HK-2 (cell line): Measurements from ENCODE around the gene ARHGEF9.

Source experiments
- DNase-seq: peaks from one replicate; pipeline ENCODE4 v3.0.0-alpha.2; 2018; ENCODE audit not compliant: unreplicated experiment

The ARHGEF9 gene

DNA sequence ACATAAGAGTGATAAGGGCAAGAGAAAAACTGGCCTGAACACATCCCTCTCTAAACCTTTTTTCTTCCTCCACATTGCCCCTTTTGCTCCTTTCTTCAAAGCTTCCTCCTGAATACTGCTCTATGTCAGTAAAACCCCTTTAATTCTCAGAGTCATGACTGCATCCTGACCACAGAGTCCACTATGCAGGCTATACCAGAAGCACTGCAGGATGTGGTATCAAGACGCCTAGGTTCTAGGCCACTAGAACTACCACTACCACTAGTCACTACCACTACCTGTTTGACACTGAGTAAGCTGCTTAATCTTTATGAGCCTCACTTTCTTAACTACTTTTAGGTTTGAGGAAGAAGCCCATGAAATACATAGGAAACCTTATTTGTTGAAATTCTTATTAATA, 38.7 kb downstream of the ARHGEF9 start:
- no peak for DNase-seq

- DNase-seq = no peak
Observed at GRCh38 chrX:63744850-63745394, 40.1 kb downstream of the ARHGEF9 start.

DNA sequence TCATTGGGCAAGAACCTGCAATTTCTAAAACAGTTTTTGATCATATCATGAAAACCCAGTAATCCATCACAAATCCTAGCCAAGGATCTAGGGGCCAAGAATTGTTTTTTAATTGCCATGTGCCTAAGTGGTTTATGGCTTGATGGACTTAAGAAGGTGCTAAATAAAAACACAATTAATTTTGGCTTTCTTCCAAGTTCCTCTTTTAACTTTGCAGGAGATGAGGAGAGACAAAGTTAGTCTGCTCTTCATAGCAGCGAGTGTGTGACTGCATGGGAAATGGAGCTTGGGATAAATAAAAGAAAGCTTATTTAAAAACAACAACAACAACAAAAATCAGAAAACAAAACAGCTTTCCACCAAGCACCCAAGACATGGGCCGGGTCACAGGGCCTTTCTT, 41.4 kb downstream of the ARHGEF9 start:
- no peak for DNase-seq

GRCh38 chrX:63740382-63740781, 44.6 kb downstream of the ARHGEF9 start:
- no peak for DNase-seq

GRCh38 chrX:63739885-63740284, 45.1 kb downstream of the ARHGEF9 start:
- DNase-seq = no peak

DNA sequence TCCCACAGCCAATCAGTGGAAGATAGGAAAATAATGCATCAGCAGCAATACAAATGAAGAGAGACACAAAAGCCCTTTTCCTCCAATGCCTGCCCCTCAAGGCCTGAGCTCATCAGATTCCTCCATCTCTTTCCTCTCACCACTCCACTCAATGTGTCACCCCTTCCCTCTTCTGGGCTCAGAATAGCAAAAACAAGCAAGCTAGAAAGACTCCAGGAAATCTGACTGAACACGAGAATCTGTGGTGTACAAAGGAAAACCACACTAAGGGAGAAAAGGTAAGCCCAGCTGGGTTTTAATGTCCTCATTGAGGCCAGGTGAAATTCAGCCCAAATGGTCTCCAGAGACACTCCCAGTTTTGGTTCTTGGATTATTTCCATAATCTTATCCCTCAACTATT, 46.3 kb downstream of the ARHGEF9 start:
- no peak for DNase-seq

- no peak for DNase-seq
Observed at GRCh38 chrX:63737131-63737921, 47.7 kb downstream of the ARHGEF9 start.

DNA sequence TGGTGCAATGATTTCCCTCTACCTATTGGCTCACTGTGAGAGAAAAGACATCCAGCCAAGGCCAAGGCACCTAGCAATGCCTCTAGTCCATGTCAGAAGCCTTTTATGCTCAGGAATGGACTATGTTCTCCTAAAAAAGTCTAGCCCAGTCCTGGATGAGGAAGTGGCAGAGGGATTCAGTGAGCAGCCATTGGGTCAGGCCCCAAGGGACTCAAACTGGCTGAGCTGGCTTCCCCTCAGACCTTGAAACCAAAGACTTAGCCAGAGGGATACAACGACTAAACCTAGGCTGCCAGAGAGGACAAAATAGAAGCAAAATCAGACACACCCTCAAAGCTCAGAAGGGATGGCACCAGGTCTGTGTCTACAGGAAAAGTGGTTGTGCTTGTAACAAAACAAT, 49.1 kb downstream of the ARHGEF9 start:
- DNase-seq = no peak

GRCh38 chrX:63720293-63720692, 64.7 kb downstream of the ARHGEF9 start:
- DNase-seq = no peak

- no peak for DNase-seq
Observed at GRCh38 chrX:63719633-63720032, 65.4 kb downstream of the ARHGEF9 start.

DNA sequence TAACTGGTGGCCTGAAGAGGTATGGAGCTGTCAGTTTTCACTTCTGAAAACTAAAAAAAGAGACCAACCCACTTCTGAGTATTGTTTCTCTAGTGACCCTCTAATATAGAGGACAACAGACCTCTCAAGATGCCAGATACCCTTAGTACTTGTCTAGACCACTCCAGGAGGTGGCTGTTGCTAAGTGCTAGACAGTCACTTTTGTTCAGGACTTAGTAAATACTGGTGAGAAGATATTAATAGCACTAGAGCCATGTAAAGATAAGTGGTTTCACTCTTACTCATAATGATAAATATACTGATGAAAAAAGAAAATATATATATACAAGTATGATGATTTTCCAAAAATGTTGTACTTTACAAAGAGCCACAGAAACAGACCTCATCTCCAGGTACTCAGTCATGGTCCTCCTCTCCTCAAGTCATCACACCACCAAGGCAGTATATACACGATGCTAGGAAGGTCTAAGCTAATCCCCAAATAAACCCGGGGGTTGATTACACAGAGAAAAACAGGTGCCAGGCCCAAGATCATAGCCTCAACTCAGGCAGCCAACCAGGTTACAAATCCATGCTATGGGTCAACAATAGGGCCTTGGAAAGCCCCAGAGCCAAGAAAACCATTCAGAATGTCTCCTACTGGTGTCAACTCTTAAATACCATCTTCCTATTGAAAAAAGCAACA, 66.9 kb downstream of the ARHGEF9 start:
- no peak for DNase-seq

DNA sequence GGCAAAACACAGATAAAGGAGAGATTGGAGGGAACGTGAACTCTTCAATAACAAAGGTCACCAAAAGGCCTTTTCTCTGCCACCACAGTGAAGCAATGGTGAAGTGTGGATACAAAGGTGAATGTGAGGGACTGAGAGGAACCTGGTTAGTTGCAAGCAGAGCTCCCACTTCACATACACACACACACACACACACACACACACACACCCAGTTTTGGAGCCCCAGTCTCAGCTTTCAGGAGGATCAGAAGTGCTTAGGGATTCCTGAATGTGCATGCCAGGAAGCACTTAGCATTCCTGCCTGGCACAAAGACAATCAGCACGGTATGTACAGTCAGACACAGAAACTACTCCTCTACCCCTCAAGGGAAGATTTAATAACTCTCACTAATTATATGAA, 71.5 kb downstream of the ARHGEF9 start:
- DNase-seq = no peak

DNA sequence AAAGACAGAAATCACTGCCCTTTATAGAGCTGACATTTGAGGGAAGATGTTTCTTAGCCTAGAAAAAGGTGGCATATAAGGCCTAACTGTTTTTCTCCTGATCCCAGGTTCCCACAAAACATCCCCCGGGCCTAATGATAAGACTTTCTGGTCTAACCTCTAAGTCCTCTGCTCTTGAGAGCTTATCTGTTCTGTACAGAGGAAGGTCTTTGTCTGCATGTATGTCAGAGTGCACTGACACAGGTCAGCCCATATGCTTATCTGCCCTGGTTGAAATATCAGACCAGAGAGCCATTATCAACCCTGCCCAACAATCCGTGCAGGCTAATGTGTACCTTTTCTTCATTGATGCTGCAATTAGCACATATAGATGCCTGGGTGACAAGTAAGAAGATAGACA, 76.2 kb downstream of the ARHGEF9 start:
- no peak for DNase-seq

- DNase-seq = no peak
Observed at GRCh38 chrX:63702556-63702955, 82.5 kb downstream of the ARHGEF9 start.

DNA sequence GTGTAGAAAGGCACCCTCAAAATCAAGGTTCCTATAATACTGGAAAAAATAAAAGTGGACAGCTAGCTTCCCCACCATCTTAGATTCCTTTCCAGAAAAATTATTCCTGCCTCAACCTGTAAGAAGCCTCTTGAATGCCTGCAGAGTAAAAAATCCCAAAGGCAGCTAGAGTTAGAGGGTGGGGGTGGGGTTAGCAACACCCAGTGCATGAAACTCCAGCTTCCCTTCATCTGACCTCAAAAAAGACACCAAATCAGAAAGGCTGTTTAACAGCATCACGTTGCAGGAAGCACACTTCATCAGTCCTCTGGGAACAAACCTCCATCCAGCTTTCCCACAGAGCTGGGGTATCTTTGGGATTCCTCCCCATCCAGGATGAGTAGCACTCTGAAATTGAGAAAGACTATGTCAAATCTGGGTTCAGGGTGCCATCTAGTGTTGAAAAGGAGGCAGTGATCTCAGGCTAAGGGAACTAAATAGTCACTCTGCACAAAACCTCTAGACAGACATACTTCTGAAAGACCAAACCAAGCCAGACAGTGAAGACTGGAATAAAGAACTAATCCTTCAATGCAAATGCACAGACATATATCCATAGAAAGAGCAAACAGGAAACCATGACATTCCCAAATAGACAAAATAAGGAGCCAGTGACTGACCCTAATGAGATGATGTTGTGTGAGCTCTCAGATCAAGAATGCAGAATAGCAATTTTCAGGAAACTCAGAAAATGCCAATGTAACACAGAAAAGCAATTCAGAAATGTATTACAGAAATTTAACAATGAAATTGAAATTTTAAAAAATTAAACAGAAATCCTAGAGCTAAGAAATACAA, 97.9 kb downstream of the ARHGEF9 start:
- peak; percentile 8 for DNase-seq

GRCh38 chrX:63680423-63680822, 104.6 kb downstream of the ARHGEF9 start:
- no peak for DNase-seq

DNA sequence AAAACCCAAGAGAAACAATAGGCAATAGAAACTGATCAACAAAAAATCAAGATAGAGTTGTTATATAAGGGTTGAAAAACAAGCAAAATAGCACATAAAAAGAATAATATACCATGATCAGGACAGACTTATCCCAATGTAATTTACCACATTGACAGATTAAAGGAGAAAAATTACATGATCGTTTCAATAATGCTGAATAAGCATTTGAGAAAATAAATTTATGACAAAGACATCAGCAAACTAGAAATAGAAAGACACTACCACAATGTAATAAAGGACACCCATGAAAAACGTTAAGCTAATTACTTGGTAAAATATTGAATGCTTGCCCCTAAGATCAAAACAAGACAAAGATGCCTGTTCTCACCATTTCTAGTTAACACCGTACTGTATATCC, 105.6 kb downstream of the ARHGEF9 start:
- DNase-seq = no peak

DNA sequence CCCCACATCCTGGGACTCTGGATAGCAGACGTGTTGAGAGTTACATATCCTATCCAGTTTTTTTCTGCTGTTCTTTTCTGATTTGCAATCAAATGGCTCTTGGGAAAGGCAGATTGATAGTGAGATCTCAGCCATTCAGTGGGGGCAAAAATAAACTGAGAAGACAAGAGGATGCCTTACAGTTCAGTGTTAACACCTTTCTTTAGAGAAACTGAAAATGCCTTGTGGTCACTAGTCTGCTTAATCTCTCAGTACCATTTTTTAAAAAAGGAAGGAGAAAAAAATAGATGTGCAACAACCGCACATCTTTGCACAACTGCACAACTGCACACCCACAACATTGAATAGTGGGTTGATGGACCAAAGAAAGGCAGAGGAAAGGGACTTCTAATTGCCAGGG, 109.3 kb downstream of the ARHGEF9 start:
- no peak for DNase-seq

- DNase-seq = no peak
Observed at GRCh38 chrX:63673896-63674295, 111.1 kb downstream of the ARHGEF9 start.

GRCh38 chrX:63664741-63665140, 120.3 kb downstream of the ARHGEF9 start:
- DNase-seq = no peak

DNA sequence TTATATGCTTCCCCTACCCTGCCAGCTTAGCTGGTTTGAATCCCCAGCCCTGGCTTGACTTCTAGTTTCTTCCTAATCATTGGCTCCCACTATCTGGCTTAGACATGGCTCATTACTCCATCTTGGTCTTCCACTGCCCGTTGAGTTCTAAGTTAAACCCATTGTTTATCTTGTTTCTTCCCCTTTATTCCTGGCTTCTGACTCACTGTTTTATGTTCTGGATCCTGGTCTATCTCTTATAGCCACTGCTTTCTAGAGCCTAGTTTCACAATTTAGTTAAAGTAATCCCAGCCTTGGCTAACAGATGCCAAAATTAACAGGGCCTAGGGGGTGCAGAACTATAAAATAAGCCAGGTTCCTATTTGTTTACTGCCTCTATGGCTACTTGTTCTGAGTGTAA, 120.9 kb downstream of the ARHGEF9 start:
- no peak for DNase-seq

DNA sequence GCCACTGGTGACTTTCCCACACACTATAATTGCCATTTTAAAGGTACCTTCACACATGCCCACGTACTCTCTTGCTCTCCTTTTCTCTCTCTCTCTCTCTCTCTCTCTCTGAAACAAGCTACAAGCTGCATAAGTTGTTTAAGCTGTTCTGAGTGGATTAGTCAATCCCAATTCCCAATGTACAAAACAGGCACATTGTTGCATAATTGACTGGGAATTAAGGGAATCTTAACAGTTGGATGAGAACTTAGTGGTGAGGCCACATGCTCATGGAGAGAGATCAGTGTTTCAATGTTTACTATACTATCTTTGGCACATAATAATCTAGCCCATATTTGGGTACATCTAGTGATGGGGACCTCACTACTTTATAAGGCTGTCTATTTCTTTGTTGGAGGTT, 123.3 kb downstream of the ARHGEF9 start:
- DNase-seq = no peak
